GM18511 (cell line): ENCODE measurements around the gene PLA2G4A.

Experiments
- ATAC-seq: cut with Tn5 transposase; IDR thresholded peaks from one replicate; pipeline ENCODE4 v1.9.1; 2021; ENCODE audit warnings: mild to moderate bottlenecking, moderate library complexity; ENCODE audit not compliant: unreplicated experiment

Gene PLA2G4A

GRCh38 chr1:187010571-187011309 is 182.0 kb downstream of the PLA2G4A start:
- ATAC-seq = no peak

DNA sequence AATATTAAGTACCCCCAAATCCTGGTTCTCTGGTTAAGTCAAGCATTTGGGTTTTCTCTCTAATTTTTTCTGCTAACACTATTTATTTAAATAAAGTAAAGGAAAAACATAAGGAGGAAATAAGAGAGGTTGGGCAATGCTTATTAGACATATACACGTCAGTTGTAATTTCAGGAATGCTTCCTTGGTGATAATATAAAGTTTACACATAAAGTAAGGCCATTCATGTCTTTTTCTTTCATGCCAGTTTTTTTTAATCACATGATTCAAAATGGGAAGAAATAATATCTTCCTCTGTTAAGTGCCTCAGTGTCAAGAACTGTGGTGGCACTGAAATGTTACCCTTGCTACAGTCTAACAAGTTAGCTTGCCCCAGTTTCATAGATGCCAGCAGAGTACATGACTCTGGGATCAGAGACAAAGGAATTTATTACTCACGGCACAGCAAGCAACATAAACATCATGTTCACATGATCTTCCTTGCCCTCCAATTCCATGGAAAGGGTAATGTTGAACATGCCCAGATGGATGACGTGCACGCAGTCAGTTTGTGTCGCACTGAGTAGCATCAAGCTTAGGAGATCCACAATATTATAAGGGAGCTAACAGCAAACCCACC is 184.9 kb downstream of the PLA2G4A start:
- ATAC-seq = no peak

DNA sequence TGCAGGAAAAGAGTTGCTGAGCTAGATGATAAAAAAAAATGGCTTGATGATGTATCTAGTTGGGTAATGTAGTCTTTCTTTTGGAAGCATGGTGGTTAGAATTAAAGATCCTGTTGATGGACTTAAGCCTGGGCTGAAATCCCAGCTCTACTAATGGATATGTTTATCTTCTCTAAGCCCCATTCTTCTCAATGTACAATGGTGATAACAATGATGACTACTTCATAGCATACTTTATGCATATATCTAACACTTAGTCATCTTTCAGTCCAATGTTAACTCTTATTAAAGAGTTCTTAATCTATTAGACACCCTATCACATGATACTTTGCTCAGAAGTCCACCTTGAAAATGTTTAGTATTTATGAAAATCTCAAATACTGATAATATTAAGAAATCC is 189.5 kb downstream of the PLA2G4A start:
- no peak for ATAC-seq

GRCh38 chr1:187027253-187027652 is 198.5 kb downstream of the PLA2G4A start:
- ATAC-seq = no peak

- no peak for ATAC-seq
Observed at GRCh38 chr1:187032316-187032981, 203.7 kb downstream of the PLA2G4A start.

- ATAC-seq = no peak
Observed at GRCh38 chr1:187032982-187033692, 204.4 kb downstream of the PLA2G4A start.

- no peak for ATAC-seq
Observed at GRCh38 chr1:187033693-187034390, 205.1 kb downstream of the PLA2G4A start.

DNA sequence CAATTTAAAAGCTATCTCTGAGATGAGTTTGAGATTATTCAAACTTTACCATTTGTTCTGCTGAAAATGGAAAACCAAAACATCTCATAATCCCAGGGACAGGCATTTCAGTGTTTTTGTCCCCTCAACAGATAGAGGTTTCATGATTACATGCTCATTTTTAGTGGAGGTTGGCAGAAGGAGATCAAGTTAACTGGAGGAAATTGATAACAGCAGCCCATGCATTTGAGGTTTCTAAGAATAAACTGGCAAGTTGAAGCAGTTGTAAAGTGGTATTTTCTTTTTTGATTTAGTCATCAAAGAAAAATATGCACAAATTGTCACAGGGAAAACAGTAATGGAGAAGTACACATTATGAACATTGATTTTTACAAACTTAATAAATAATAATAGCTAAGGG is 205.8 kb downstream of the PLA2G4A start:
- ATAC-seq = no peak

DNA sequence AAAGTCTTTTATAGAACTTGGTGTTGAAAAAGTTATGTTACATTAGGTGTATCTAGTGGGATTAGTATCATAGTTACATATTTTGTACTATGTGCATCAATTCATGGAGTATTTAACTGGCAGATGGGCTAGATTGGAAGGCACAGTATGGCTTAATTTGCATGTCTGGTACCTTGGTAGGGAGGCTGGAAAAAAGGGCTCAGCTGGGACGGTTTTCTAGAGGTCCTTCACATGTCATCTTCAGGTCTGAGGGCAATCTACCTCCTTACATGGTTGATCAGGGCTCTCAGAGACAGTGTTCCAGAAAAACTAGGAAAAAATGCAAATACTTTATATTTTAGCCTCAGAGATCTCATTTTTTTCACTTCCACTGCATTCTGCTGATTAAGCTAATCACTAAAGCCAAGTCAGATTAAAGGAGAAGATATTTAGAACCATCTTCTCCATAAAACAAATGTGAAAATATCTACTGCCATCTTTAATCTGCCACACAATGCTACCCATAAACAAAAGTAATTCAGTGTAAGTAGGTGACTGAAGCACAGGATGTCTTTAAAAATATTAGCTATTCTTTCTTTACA is 209.3 kb downstream of the PLA2G4A start:
- no peak for ATAC-seq
